CD4-positive, alpha-beta memory T cell (primary cell): ENCODE data around the gene NUDT16L1. TPM values are rescaled to one million over a fixed set of nuclear protein-coding genes. Genes with fewer than 3 reads are reported as not detected.

Experiments used
- CTCF ChIA-PET: fragments of 350-600 bp; sonication (Branson Sonifier 250); formaldehyde crosslinking; loops from one replicate; lab custom pipeline; 2021; ENCODE audit warnings: inconsistent platforms; ENCODE audit not compliant: partially characterized antibody; lab: Charles Lee
- POLR2A ChIA-PET: fragments of 350-600 bp; sonication (Branson Sonifier 250); formaldehyde crosslinking; loops from one replicate; lab custom pipeline; 2021; ENCODE audit not compliant: partially characterized antibody; lab: Charles Lee
- DNase-seq, 5 donors: peaks; one replicate each; pipeline versions ENCODE4 v3.0.0 to v3.0.0-alpha.2; 2020 to 2022; ENCODE audit warnings: mixed read lengths in 1 of 5
- H3K27ac ChIP-seq: one replicate; pipeline ENCODE4 v1.7.0; 2013; ENCODE audit warnings: low read depth, low read length
- H3K27me3 ChIP-seq: 2 replicates; pipeline ENCODE4 v1.7.0; 2013; ENCODE audit warnings: mild to moderate bottlenecking, low read length, moderate library complexity; ENCODE audit not compliant: insufficient read depth
- H3K36me3 ChIP-seq: 2 replicates; pipeline ENCODE4 v1.7.0; 2013; ENCODE audit warnings: mild to moderate bottlenecking, low read length, moderate library complexity; ENCODE audit not compliant: insufficient read depth
- H3K4me1 ChIP-seq: 2 replicates; pipeline ENCODE4 v1.7.0; 2013; ENCODE audit warnings: mild to moderate bottlenecking, low read length, moderate library complexity; ENCODE audit not compliant: insufficient read depth
- H3K4me3 ChIP-seq, 2 donors: one replicate each; pipeline ENCODE4 v1.7.0; 2013; ENCODE audit warnings: low read length in 2 of 2, mild to moderate bottlenecking in 1 of 2
- H3K9me3 ChIP-seq, 2 donors: one replicate each; pipeline ENCODE4 v1.7.0; 2013; ENCODE audit warnings: low read length in 2 of 2, control low read depth in 1 of 2; ENCODE audit not compliant: control insufficient read depth in 1 of 2
- H3K27ac Mint-ChIP-seq, 7 donors: one replicate each; pipeline ENCODE4 v1.8.0; 2020 to 2021; ENCODE audit warnings: mixed read lengths in 7 of 7, mild to moderate bottlenecking in 6 of 7, inconsistent platforms in 3 of 7, moderate library complexity in 3 of 7
- H3K27me3 Mint-ChIP-seq, 2 donors: one replicate each; pipeline ENCODE4 v1.8.0; 2020 to 2021; ENCODE audit warnings: mixed read lengths in 2 of 2
- H3K36me3 Mint-ChIP-seq, 2 donors: one replicate each; pipeline ENCODE4 v1.8.0; 2020 to 2021; ENCODE audit warnings: mixed read lengths in 2 of 2, inconsistent platforms in 1 of 2, mild to moderate bottlenecking in 1 of 2
- H3K4me1 Mint-ChIP-seq, 4 donors: one replicate each; pipeline ENCODE4 v1.8.0; 2020 to 2021; ENCODE audit warnings: mixed read lengths in 4 of 4, mild to moderate bottlenecking in 1 of 4
- H3K4me3 Mint-ChIP-seq, 8 donors: one replicate each; pipeline ENCODE4 v1.8.0; 2020 to 2021; ENCODE audit warnings: mixed read lengths in 8 of 8, mild to moderate bottlenecking in 7 of 8, moderate library complexity in 6 of 8, inconsistent platforms in 3 of 8
- H3K9me3 Mint-ChIP-seq, 8 donors: one replicate each; pipeline ENCODE4 v1.8.0; 2020 to 2021; ENCODE audit warnings: mixed read lengths in 8 of 8, mild to moderate bottlenecking in 5 of 8, inconsistent platforms in 3 of 8, moderate library complexity in 1 of 8
- intact Hi-C: fragments of 100-400 bp; cut with micrococcal nuclease; formaldehyde crosslinking; loops from one replicate; pipeline ENCODE4 v1.15.1; 2023
- polyA plus RNA-seq, 2 donors: library from polyadenylated mRNA; unstranded; fragments of 300-500 nt; fragmentation: Illumina TruSeq; gene quantifications; one replicate each; pipeline ENCODE4 v1.2.3, GENCODE V29; 2021
- total RNA-seq, 2 experiments: library from RNA; stranded (reverse); gene quantifications; one replicate each; pipeline ENCODE4 v1.2.3, GENCODE V29; 2021

Gene NUDT16L1
- total and polyA plus RNA-seq, 4 experiments from 2014 or later = 52.4 to 125 (median 66.9) TPM

DNA sequence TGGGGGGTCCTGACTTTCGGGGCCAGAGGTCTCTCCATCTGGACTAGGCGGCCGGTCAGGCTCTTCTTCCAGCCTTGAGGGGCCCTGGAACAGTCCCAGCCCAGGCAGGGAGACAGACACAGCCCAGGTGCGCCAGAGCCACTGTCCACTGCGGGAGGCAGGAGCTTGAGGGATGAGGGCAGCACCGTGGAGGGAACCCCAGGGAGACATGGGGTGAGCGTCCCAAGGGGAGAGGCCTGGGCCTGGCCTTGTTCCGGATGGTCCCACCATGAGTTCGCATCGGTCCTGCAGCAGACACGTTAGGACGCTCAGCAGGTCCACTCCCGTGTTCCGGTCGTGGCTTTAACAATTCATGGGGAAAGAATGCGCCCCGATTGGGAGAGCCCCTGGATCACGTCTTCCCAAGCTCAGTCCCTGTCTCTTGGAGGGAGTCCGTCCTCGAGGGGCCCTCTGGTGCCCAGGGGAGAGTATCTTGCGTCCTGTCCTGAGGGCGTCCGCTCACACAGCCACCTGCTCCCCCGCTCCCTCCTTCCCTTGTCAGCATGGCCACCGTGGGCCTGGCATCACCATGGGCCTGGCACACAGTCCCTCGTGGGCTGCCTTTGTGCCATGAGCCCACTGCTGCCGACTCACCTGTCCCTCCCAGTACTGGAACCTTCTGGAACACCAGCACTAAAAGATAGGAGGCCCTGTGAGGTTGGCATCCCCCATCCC lies 6.7 kb upstream of the NUDT16L1 start:
- Mint-ChIP-seq H3K9me3 (peaks cover 0 to 1% (median 0%) of the 10 kb centered on the region in 8 donors), H3K36me3 (peaks cover 4 to 17% of the 10 kb centered on the region in 2 donors), H3K27me3 (no peaks in the 10 kb centered on the region), H3K4me1 (peaks cover 0 to 2% (median under 1%) of the 10 kb centered on the region in 4 donors), H3K27ac (no peak overlapping the region), H3K4me3 (no peak overlapping the region)
- no peak for DNase-seq
- no peaks in the 10 kb centered on the region for H3K4me1 ChIP-seq
- no peaks in the 10 kb centered on the region for H3K9me3 ChIP-seq
- H3K36me3 ChIP-seq = peaks cover 15% of the 10 kb centered on the region
- no peak overlapping the region for H3K4me3 ChIP-seq
- ChIA-PET CTCF (no interaction called here), POLR2A (interaction anchor here (0.8 kb wide), 2 partner anchors 9 to 17 kb away, joined by 3 read pairs; no protein-coding TSS in a partner anchor)
- intact Hi-C loops = no loop called here
- H3K27me3 ChIP-seq = no peaks in the 10 kb centered on the region
- no peak overlapping the region for H3K27ac ChIP-seq

DNA sequence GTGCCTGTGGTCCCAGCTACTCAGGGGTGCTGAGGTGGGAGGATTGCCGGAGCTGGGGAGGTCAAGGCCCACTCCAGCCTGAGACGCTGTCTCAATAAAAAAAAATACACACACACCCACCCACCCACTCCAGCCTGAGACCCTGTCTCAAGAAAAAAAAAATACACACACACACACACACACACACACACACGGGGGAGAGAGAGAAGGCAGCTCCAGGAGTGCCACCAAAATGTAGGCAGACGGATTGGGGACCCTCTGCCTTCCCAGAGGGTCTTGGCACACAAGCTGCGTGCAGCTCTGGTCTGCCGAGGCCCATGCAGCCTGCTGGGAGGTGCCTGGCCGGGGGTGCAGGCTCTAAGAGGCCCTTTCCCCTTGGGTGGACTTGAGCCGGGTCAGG lies 5.9 kb upstream of the NUDT16L1 start:
- intact Hi-C loops = no loop called here
- Mint-ChIP-seq H3K36me3 (peaks cover 2 to 14% of the 10 kb centered on the region in 2 donors), H3K27ac (peak overlapping the region in 1 of 7 donors; percentile 70), H3K27me3 (no peaks in the 10 kb centered on the region), H3K4me3 (no peak overlapping the region), H3K9me3 (peaks cover 0 to 1% (median 0%) of the 10 kb centered on the region in 8 donors), H3K4me1 (peaks cover 2 to 4% (median 3%) of the 10 kb centered on the region in 4 donors)
- Histone ChIP-seq H3K4me3 (no peak overlapping the region), H3K9me3 (no peaks in the 10 kb centered on the region), H3K36me3 (peaks cover 15% of the 10 kb centered on the region), H3K27ac (no peak overlapping the region), H3K27me3 (no peaks in the 10 kb centered on the region), H3K4me1 (peaks cover 3% of the 10 kb centered on the region)
- DNase-seq = no peak
- POLR2A ChIA-PET = no interaction called here
- CTCF ChIA-PET = no interaction called here

DNA sequence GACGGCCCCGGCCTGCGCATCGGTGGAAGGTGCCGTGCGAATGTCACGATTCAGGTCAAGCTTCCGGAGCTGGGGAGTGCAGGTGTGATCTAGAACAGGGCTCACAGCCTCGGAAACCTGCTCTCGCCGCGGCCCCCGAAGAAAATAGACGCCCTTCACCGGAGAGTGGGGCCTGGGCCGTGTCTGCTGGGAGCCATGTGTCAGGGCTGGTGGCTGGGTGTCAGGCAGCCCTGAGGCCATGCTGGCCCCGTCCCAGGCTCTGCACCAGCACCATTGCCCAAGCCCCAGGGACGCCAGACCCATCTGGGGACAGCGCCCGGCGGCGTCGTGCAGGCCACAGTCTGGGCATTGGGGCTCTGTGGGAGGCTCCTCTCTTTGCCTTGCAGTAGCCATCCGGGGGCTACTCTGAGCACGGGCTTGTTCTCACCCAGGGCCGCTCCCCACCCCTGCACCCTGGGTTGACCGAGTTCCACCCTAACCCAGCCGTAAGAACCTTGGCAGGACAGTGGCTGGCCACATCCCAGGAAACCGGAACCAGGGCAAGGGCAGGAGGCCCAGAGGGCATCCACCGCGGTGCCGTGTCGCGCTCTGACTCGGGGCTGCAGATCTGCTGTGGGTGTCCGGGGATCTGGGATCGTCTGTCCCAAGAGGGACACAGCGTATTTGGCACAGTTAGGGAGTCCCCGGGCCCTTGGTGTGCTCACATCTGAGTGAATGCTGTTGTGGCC lies 5.3 kb upstream of the NUDT16L1 start:
- no peak overlapping the region for H3K27ac Mint-ChIP-seq
- DNase-seq = no peak
- peaks cover 2 to 13% of the 10 kb centered on the region in 2 donors for H3K36me3 Mint-ChIP-seq
- Histone ChIP-seq H3K36me3 (peaks cover 13% of the 10 kb centered on the region), H3K27ac (no peak overlapping the region), H3K27me3 (no peaks in the 10 kb centered on the region), H3K4me3 (no peak overlapping the region), H3K9me3 (no peaks in the 10 kb centered on the region), H3K4me1 (peaks cover 10% of the 10 kb centered on the region)
- CTCF ChIA-PET = no interaction called here
- POLR2A ChIA-PET = no interaction called here
- peaks cover 0 to 1% (median 0%) of the 10 kb centered on the region in 8 donors for H3K9me3 Mint-ChIP-seq
- H3K4me1 Mint-ChIP-seq = peaks cover 2 to 8% (median 7%) of the 10 kb centered on the region in 4 donors
- H3K4me3 Mint-ChIP-seq = no peak overlapping the region
- intact Hi-C loops = no loop called here
- no peaks in the 10 kb centered on the region for H3K27me3 Mint-ChIP-seq

DNA sequence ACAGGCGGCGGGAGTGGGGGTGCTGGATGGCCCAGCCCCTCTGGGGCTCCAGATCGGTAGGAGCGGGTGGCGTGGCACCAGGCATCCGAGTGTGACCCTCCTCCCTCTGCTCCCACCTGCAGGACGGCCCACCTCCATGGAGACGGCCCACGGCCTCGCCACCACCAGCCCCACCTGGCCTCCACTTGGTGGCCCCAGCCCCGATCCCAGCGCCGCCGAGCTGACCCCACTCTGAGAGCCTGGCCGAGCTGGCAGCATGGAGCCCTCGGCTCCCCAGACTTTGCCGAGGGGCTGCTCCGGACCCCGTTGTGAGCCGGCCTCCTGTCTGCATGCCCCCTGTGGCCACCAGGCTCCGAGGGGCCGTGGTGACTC lies 4.7 kb upstream of the NUDT16L1 start:
- no peak for DNase-seq
- Mint-ChIP-seq H3K4me1 (peaks cover 2 to 11% (median 7%) of the 10 kb centered on the region in 4 donors), H3K27ac (no peak overlapping the region), H3K4me3 (no peak overlapping the region), H3K9me3 (peaks cover 0 to 1% (median 0%) of the 10 kb centered on the region in 8 donors), H3K36me3 (peaks cover 2 to 16% of the 10 kb centered on the region in 2 donors), H3K27me3 (no peaks in the 10 kb centered on the region)
- POLR2A ChIA-PET = no interaction called here
- Histone ChIP-seq H3K27me3 (no peaks in the 10 kb centered on the region), H3K4me1 (peaks cover 10% of the 10 kb centered on the region), H3K36me3 (peaks cover 9% of the 10 kb centered on the region), H3K9me3 (no peaks in the 10 kb centered on the region), H3K27ac (no peak overlapping the region), H3K4me3 (no peak overlapping the region)
- CTCF ChIA-PET = no interaction called here
- intact Hi-C loops = no loop called here

DNA sequence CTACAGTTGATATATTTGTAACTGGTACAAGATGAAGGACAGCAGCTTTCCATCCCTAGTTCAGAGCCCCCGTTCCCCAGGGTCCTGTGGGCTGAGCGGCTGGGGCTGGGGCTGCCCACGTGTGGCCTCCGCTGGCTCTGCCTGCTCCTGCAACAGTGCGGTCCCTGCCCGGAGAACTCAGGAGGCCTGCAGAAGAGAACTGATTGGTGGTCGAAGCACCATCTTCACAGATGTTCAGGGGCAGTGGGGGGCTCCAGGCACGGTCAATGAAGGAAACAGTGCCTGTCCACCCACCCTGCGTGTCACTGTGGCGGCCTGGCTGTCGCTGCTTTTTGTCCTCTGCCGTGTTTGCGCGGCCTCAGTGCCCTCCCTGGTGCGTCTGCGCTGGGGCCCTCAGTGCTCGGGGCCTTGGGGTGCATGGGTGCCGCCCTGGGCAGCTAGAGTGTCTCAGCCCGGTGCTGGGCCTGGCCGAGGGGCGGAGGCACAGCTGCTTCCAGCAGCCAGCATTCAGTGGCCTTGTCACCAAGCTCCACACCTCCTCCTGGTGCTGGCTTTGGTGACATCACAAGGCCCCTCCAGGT lies 4.2 kb upstream of the NUDT16L1 start:
- H3K4me3 ChIP-seq = no peak overlapping the region
- H3K36me3 Mint-ChIP-seq = peaks cover 2 to 17% of the 10 kb centered on the region in 2 donors
- H3K27me3 ChIP-seq = no peaks in the 10 kb centered on the region
- intact Hi-C loops = no loop called here
- H3K4me1 Mint-ChIP-seq = peaks cover 2 to 11% (median 7%) of the 10 kb centered on the region in 4 donors
- POLR2A ChIA-PET = no interaction called here
- CTCF ChIA-PET = no interaction called here
- H3K4me3 Mint-ChIP-seq = no peak overlapping the region
- no peak overlapping the region for H3K27ac ChIP-seq
- H3K27ac Mint-ChIP-seq = no peak overlapping the region
- peaks cover 5% of the 10 kb centered on the region for H3K36me3 ChIP-seq
- H3K9me3 Mint-ChIP-seq = peaks cover 0 to 1% (median 0%) of the 10 kb centered on the region in 8 donors
- no peaks in the 10 kb centered on the region for H3K27me3 Mint-ChIP-seq
- no peak for DNase-seq
- peaks cover 10% of the 10 kb centered on the region for H3K4me1 ChIP-seq
- no peaks in the 10 kb centered on the region for H3K9me3 ChIP-seq

DNA sequence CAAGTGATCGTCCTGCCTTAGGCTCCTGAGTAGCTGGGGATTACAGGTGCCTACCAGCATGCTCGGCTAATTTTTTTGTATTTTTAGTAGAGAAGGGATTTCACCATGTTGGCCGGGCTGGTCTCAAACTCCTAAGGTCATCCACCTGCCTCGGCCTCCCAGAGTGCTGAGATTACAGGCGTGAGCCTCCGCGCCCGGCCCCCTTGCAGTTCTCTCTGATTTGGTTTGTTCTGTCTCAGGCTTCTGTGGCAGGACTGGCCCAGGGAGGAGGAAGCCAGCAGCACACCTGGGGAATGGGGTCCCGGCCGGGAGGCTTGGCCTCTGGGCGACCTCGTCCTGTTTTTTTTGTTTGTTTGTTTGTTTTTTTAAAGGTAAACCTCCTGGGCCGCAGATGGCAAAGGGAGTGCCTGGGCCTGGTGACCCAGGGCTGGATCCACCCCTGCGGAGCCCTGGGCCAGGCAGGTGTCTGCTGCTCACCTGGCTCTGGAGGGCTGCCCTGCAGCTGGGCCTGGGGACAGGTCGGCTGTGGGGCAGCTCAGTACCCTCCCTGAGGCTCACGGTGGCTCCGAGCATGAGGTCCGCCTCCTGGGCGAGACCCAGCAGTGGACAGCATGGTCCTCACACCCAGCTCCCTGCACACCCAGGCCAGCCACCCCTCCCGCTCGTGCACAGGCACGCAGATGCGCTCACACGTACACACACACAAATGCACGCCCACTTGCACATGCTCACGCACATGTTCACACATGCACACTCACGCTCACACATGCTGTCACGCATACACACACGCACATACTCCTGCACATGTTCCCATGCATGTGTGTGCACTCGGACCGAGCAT lies 3.3 kb upstream of the NUDT16L1 start:
- no peak for DNase-seq
- no peaks in the 10 kb centered on the region for H3K27me3 Mint-ChIP-seq
- no peak overlapping the region for H3K27ac ChIP-seq
- no peaks in the 10 kb centered on the region for H3K9me3 ChIP-seq
- intact Hi-C loops = no loop called here
- peaks cover 17% of the 10 kb centered on the region for H3K4me1 ChIP-seq
- H3K36me3 ChIP-seq = peaks cover under 1% of the 10 kb centered on the region
- H3K27ac Mint-ChIP-seq = peak overlapping the region in 2 of 7 donors; percentile 43 to 68
- POLR2A ChIA-PET = interaction anchor here (6.1 kb wide), 1 partner anchor 14 kb away, joined by 33 read pairs; no protein-coding TSS in a partner anchor
- peaks cover 2 to 13% of the 10 kb centered on the region in 2 donors for H3K36me3 Mint-ChIP-seq
- no peak overlapping the region for H3K4me3 Mint-ChIP-seq
- peaks cover 2 to 15% (median 9%) of the 10 kb centered on the region in 4 donors for H3K4me1 Mint-ChIP-seq
- H3K4me3 ChIP-seq = no peak overlapping the region
- no peaks in the 10 kb centered on the region for H3K27me3 ChIP-seq
- peaks cover 0 to 1% (median 0%) of the 10 kb centered on the region in 8 donors for H3K9me3 Mint-ChIP-seq
- CTCF ChIA-PET = no interaction called here
